Thoracic aorta (tissue), 2 donors: ENCODE results near the gene SELENOK. TPM values are rescaled to one million over a fixed set of nuclear protein-coding genes. Genes with fewer than 3 reads are reported as not detected.

Experiments used
- ATAC-seq: fragments of 150-250 bp; one replicate; pipeline ENCODE4 v1.8.0; 2017; ENCODE audit warnings: low read depth; ENCODE audit not compliant: insufficient number of reproducible peaks, low FRiP score
- DNase-seq: peaks from one replicate; pipeline ENCODE4 v3.0.0-alpha.2; 2020; ENCODE audit warnings: low spot score
- H3K27ac ChIP-seq, 2 donors: fragments of 200-600 bp; sonication (generic); 1 replicate in 1 of 2; 2 replicates in 1 of 2; pipeline ENCODE4 v1.5.1; 2016; ENCODE audit warnings: mild to moderate bottlenecking in 2 of 2, moderate library complexity in 2 of 2
- H3K27me3 ChIP-seq: fragments of 200-600 bp; sonication (generic); replicated peaks from 2 replicates; pipeline ENCODE4 v1.6.0; 2016; ENCODE audit warnings: mild to moderate bottlenecking; ENCODE audit not compliant: insufficient read depth
- H3K36me3 ChIP-seq: fragments of 200-600 bp; sonication (generic); one replicate; pipeline ENCODE4 v1.5.1; 2016
- H3K4me1 ChIP-seq, 2 donors: fragments of 200-600 bp; sonication (generic); 1 replicate in 1 of 2; 2 replicates in 1 of 2; pipeline versions ENCODE4 v1.5.1 to v1.6.0; 2016; ENCODE audit warnings: low read depth in 2 of 2, mild to moderate bottlenecking in 1 of 2; ENCODE audit not compliant: control insufficient read depth in 1 of 2
- H3K4me3 ChIP-seq: fragments of 200-600 bp; sonication (generic); 2 replicates; pipeline ENCODE4 v1.5.1; 2016; ENCODE audit warnings: mild to moderate bottlenecking
- H3K9me3 ChIP-seq: fragments of 200-600 bp; sonication (generic); 2 replicates; pipeline ENCODE4 v1.5.1; 2016
- total RNA-seq, 2 donors: library from RNA; depleted of rRNA; stranded (reverse); fragments of >200 nt; gene quantifications; one replicate each; pipeline versions ENCODE4 v1.1.0 to v1.2.3, GENCODE V29; 2016
- TF ChIP-seq, protein P1 (sequence below): fragments of 200-600 bp; sonication (generic); IDR thresholded peaks from one replicate; pipeline ENCODE4 v1.5.1; 2019; ENCODE audit warnings: antibody characterized with exemption

Gene SELENOK
- total RNA-seq, 2 donors from 2014 or later = 22.6 to 36.8 TPM

DNA sequence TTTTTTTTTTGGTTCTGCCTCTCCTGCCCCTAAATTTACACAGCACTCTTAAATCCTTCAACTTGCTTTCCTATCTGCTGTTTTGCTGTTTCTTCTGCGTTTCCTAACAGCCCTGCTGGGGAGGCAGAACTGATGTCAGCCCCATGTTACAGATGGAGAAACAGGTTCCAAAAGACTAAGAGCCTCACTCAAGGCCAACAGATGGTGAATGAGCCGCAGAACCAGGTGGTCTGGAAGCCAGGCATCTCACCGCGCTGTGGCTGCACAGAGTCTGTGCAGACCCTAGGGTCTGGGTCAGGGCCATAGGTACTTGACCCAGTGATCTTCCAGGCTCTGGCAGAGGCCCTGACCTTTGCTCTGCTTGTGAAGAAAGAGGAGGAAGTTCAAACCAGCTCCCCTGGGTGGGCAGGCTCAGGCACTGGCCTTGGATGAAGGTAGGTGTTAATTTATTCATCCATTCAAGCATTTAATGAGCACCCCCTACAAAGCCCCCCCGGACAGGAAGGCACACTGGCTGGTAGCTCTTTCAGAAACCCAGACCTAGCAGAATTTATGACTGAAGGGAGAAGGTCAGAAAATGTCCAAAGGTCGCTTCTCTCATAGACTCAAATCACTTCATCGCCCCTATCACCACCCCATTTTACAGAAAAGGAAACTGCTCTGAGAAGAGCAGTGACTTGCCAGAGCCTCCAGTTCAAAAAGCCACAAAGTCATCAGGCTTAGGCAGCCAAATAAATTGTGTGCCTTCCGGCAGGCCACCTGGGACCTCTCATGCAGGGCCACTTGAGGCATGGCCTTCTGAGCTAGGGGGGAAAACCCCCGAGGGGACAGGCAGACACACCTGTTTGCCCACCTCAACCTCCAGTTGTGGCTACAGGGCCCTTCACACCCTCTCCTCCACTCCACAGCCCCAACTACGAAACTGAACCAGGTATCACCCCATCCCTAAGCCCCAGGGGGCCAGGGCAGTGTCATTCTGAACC, 48.2 kb downstream of the SELENOK start:
- no peak overlapping the region for H3K4me3 ChIP-seq
- DNase-seq (no peak), ATAC-seq (no peak)
- no peak overlapping the region for H3K27ac ChIP-seq
- H3K9me3 ChIP-seq = no peaks in the 10 kb centered on the region
- no peaks in the 10 kb centered on the region for H3K36me3 ChIP-seq
- no peaks in the 10 kb centered on the region for H3K27me3 ChIP-seq
- peaks cover 3 to 21% of the 10 kb centered on the region in 2 donors for H3K4me1 ChIP-seq
- TF ChIP-seq, protein P1, sequence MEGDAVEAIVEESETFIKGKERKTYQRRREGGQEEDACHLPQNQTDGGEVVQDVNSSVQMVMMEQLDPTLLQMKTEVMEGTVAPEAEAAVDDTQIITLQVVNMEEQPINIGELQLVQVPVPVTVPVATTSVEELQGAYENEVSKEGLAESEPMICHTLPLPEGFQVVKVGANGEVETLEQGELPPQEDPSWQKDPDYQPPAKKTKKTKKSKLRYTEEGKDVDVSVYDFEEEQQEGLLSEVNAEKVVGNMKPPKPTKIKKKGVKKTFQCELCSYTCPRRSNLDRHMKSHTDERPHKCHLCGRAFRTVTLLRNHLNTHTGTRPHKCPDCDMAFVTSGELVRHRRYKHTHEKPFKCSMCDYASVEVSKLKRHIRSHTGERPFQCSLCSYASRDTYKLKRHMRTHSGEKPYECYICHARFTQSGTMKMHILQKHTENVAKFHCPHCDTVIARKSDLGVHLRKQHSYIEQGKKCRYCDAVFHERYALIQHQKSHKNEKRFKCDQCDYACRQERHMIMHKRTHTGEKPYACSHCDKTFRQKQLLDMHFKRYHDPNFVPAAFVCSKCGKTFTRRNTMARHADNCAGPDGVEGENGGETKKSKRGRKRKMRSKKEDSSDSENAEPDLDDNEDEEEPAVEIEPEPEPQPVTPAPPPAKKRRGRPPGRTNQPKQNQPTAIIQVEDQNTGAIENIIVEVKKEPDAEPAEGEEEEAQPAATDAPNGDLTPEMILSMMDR = no peak

DNA sequence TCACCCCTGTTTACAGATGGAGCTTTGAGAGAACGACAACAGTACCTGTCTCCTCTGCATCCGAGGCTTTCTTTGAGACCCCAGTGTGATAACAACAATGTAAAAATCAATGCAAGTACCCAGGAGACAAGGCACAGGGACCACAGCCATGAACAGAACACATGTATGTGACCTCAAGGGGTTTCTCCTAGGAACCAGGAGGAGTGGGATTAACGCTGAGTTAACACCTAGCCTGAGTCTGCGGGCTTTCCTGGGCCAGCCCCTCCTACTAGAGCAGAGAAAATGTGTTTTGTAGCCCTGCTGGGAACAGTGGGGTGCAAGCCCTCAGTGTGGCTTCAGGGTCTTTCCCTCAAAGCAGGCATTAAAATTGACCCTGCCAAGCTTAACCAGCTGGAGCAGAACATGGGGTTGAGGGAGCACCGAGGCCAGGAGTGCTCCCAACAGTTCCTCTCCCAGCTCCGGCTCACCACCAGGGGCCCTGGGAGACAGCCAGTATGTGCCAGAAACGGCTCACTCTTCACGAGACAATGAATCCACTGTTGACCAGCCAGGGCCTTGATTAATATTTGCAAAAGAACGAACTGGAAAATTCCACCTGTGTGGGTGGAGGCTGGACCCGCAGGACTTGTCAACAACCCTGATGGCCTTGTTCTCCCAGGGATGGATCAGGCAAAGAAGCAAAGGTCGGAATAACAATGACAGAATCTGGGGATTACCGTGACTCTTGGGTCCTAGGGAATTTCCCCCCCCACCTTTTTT, 49.0 kb downstream of the SELENOK start:
- TF ChIP-seq, protein P1 = no peak
- no peaks in the 10 kb centered on the region for H3K36me3 ChIP-seq
- H3K27ac ChIP-seq = no peak overlapping the region
- no peak for ATAC-seq
- no peak for DNase-seq
- peaks cover 3 to 21% of the 10 kb centered on the region in 2 donors for H3K4me1 ChIP-seq
- H3K27me3 ChIP-seq = no peaks in the 10 kb centered on the region
- H3K9me3 ChIP-seq = no peaks in the 10 kb centered on the region
- no peak overlapping the region for H3K4me3 ChIP-seq

DNA sequence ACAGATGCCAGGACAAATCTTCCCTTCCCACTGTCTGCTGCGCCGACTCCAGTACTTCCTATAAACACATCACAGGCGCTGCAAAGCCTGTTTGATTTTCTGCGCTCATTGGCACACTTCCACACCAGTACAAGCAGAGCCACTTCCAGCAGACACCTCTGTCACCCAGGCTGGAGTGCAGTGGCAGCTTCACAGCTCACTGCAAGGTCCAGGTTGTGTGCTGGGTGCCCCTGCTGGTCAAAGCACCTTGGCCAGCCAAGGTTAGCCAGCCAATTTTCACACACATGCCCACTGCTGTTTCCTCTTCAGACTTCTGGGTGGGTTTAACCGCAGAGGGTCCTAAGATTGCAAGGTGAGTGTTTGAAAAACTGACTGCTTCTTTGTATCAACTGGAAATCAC, 50.4 kb downstream of the SELENOK start:
- DNase-seq (no peak), ATAC-seq (no peak)
- Histone ChIP-seq H3K4me3 (no peak overlapping the region), H3K4me1 (peaks cover 0 to 16% of the 10 kb centered on the region in 2 donors), H3K9me3 (no peaks in the 10 kb centered on the region), H3K27me3 (no peaks in the 10 kb centered on the region), H3K27ac (no peak overlapping the region), H3K36me3 (no peaks in the 10 kb centered on the region)
- TF ChIP-seq, protein P1 = no peak

DNA sequence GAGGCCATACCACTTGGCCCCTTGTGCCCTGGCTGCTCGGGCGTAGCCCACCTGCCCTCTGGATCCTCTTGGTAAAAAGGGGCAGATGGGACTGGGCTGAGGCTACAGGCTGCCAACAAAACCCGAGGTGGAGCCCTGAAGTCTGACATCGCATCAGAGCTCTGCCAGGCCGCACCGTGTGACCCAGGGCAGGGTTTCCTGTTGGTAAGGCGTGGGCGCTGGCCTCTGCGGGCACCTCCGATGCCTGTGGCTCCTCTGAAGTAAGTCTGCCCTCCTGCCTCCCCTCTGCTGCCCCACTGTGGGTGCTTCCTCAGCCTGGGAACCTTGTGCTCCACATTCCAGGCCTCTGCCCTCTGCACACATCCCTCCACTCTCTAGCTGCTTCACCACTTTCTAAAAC, 54.3 kb downstream of the SELENOK start:
- TF ChIP-seq, protein P1 = no peak
- H3K27me3 ChIP-seq = no peaks in the 10 kb centered on the region
- H3K4me3 ChIP-seq = no peak overlapping the region
- H3K9me3 ChIP-seq = no peaks in the 10 kb centered on the region
- ATAC-seq (no peak), DNase-seq (no peak)
- no peaks in the 10 kb centered on the region for H3K4me1 ChIP-seq
- no peaks in the 10 kb centered on the region for H3K36me3 ChIP-seq
- no peak overlapping the region for H3K27ac ChIP-seq
